ENCODE data around the gene SERTAD2.

GRCh38 chr2:64631771-64632170, 21.9 kb downstream of the SERTAD2 start:
- TF ChIP-seq CTCF (IDR thresholded peaks at IDR 0.05; ENCODE audit: insufficient read depth, low read depth, low read length) (no peak), EZH2 (IDR thresholded peaks at IDR 0.05; ENCODE audit: insufficient read depth, low read length) (no peak)

Measured in astrocyte (in vitro differentiated cells and primary cell).